ELF-1 (cell line): Measurements from ENCODE around the gene EFEMP2.
A peak's percentile ranks its signal among the peaks of the same experiment; 100 is the strongest.

Experiments
- DNase-seq: peaks from one replicate; pipeline ENCODE4 v3.0.0-alpha.2; 2016; ENCODE audit warnings: low read depth, low spot score

The EFEMP2 gene

GRCh38 chr11:65885231-65885630, 12.6 kb upstream of the EFEMP2 start:
- DNase-seq, result no peak

GRCh38 chr11:65884716-65885092, 12.1 kb upstream of the EFEMP2 start:
- peak; percentile 85 for DNase-seq

GRCh38 chr11:65883786-65884715, 11.5 kb upstream of the EFEMP2 start:
- DNase-seq, result no peak

- no peak for DNase-seq
These were observed 10.6 kb upstream of the EFEMP2 start for GRCh38 chr11:65883058-65883761.

GRCh38 chr11:65882120-65883057, 9.8 kb upstream of the EFEMP2 start:
- no peak for DNase-seq

- no peak for DNase-seq
These were observed 8.3 kb upstream of the EFEMP2 start for GRCh38 chr11:65880844-65881421.

- no peak for DNase-seq
These were observed 7.4 kb upstream of the EFEMP2 start for GRCh38 chr11:65880027-65880426.

GRCh38 chr11:65879617-65880016, 7.0 kb upstream of the EFEMP2 start, which contains the start of gene CTSW:
TSS of gene CTSW (plus strand) at chr11:65879837. CDS start at chr11:65879855, 18 bp downstream.
- no peak for DNase-seq

GRCh38 chr11:65873318-65874156, 937 bp upstream of the EFEMP2 start:
- peak; percentile 96 for DNase-seq

GRCh38 chr11:65871811-65872548, 620 bp downstream of the EFEMP2 start:
- DNase-seq, result peak; percentile 48

GRCh38 chr11:65870706-65871681, 1.6 kb downstream of the EFEMP2 start:
- DNase-seq, result peak; percentile 10

GRCh38 chr11:65870307-65870658, 2.3 kb downstream of the EFEMP2 start:
- no peak for DNase-seq

- no peak for DNase-seq
These were observed 2.8 kb downstream of the EFEMP2 start for GRCh38 chr11:65869643-65870306.

GRCh38 chr11:65868907-65869306, 3.7 kb downstream of the EFEMP2 start:
- DNase-seq, result no peak

- peak; percentile 53 for DNase-seq
These were observed 4.4 kb downstream of the EFEMP2 start for GRCh38 chr11:65868076-65868667.

- peak; percentile 51 for DNase-seq
These were observed 5.1 kb downstream of the EFEMP2 start for GRCh38 chr11:65867284-65868071.
